ENCODE data around the gene PCID2.
"Not testable (repeated sequence)": the region's sequence is repeated elsewhere in the genome, so short reads cannot be mapped to it uniquely, and the experiment has no call there.

The PCID2 gene

GRCh38 chr13:113245849-113246796, 37.7 kb upstream of the PCID2 start:
- H3K79me2 ChIP-seq (ENCODE audit: insufficient read depth, low read length): no peaks in the 10 kb centered on the region
- no peaks in the 10 kb centered on the region for H3K4me1 ChIP-seq (ENCODE audit: insufficient read depth, low read length, severe bottlenecking)
- H2AFZ ChIP-seq (ENCODE audit: low read length): no peak overlapping the region
- TF ChIP-seq EZH2 (IDR thresholded peaks at IDR 0.05; ENCODE audit: borderline replicate concordance, low read length): no peak
- peak; percentile 12; the same call in 1 of the 2 replicates for TF ChIP-seq CTCF (IDR thresholded peaks at IDR 0.05; ENCODE audit: low read length)
- H3K9me2 ChIP-seq (ENCODE audit: low read depth, low read length): no peaks in the 10 kb centered on the region
- H3K4me2 ChIP-seq (ENCODE audit: low read length): no peak overlapping the region
- no peak overlapping the region for H3K4me3 ChIP-seq (ENCODE audit: low read depth, low read length, poor library complexity, severe bottlenecking)
- no peaks in the 10 kb centered on the region for H3F3A ChIP-seq (ENCODE audit: insufficient read depth, low read length)
- no peak overlapping the region for H3K9ac ChIP-seq (ENCODE audit: low read length)
- no peak overlapping the region for H3K27ac ChIP-seq (ENCODE audit: low read depth, low read length, poor library complexity, severe bottlenecking)
- H3K27me3 ChIP-seq (ENCODE audit: insufficient read depth, low read length): no peaks in the 10 kb centered on the region
- no peaks in the 10 kb centered on the region for H3K9me3 ChIP-seq (ENCODE audit: low read length)
- H4K20me1 ChIP-seq (ENCODE audit: insufficient read depth, low read length): no peaks in the 10 kb centered on the region
- peaks cover 98% of the 10 kb centered on the region for H3K36me3 ChIP-seq (ENCODE audit: insufficient read depth, low read length)

GRCh38 chr13:113243847-113244246, 35.4 kb upstream of the PCID2 start:
- Histone ChIP-seq H3K9ac (ENCODE audit: low read length) (no peak overlapping the region), H3K9me2 (ENCODE audit: low read depth, low read length) (no peaks in the 10 kb centered on the region), H3K36me3 (ENCODE audit: insufficient read depth, low read length) (peaks cover 98% of the 10 kb centered on the region), H2AFZ (ENCODE audit: low read length) (no peak overlapping the region), H3K79me2 (ENCODE audit: insufficient read depth, low read length) (no peaks in the 10 kb centered on the region), H3F3A (ENCODE audit: insufficient read depth, low read length) (no peaks in the 10 kb centered on the region), H3K4me2 (ENCODE audit: low read length) (no peak overlapping the region), H3K4me1 (ENCODE audit: insufficient read depth, low read length, severe bottlenecking) (no peaks in the 10 kb centered on the region), H3K27ac (ENCODE audit: low read depth, low read length, poor library complexity, severe bottlenecking) (no peak overlapping the region), H3K9me3 (ENCODE audit: low read length) (no peaks in the 10 kb centered on the region), H3K27me3 (ENCODE audit: insufficient read depth, low read length) (no peaks in the 10 kb centered on the region), H4K20me1 (ENCODE audit: insufficient read depth, low read length) (no peaks in the 10 kb centered on the region), H3K4me3 (ENCODE audit: low read depth, low read length, poor library complexity, severe bottlenecking) (no peak overlapping the region)
- TF ChIP-seq EZH2 (IDR thresholded peaks at IDR 0.05; ENCODE audit: borderline replicate concordance, low read length): no peak
- TF ChIP-seq CTCF (IDR thresholded peaks at IDR 0.05; ENCODE audit: low read length): no peak

GRCh38 chr13:113241623-113242022, 33.2 kb upstream of the PCID2 start:
- H3K36me3 ChIP-seq (ENCODE audit: insufficient read depth, low read length): peaks cover 93% of the 10 kb centered on the region
- not testable (repeated sequence) for H3K4me3 ChIP-seq (ENCODE audit: low read depth, low read length, poor library complexity, severe bottlenecking); H3K79me2 ChIP-seq (ENCODE audit: insufficient read depth, low read length); H3K4me2 ChIP-seq (ENCODE audit: low read length); H2AFZ ChIP-seq (ENCODE audit: low read length); H3K4me1 ChIP-seq (ENCODE audit: insufficient read depth, low read length, severe bottlenecking); H3K27ac ChIP-seq (ENCODE audit: low read depth, low read length, poor library complexity, severe bottlenecking); H3F3A ChIP-seq (ENCODE audit: insufficient read depth, low read length); H3K27me3 ChIP-seq (ENCODE audit: insufficient read depth, low read length); H3K9me2 ChIP-seq (ENCODE audit: low read depth, low read length); H3K9ac ChIP-seq (ENCODE audit: low read length); H4K20me1 ChIP-seq (ENCODE audit: insufficient read depth, low read length); H3K9me3 ChIP-seq (ENCODE audit: low read length)

- TF ChIP-seq CTCF (IDR thresholded peaks at IDR 0.05; ENCODE audit: low read length) (no peak), EZH2 (IDR thresholded peaks at IDR 0.05; ENCODE audit: borderline replicate concordance, low read length) (no peak)
Measured at GRCh38 chr13:113239986-113240385, 31.5 kb upstream of the PCID2 start.

More at GRCh38 chr13:113239986-113240385, 31.5 kb upstream of the PCID2 start:
- H4K20me1 ChIP-seq (ENCODE audit: insufficient read depth, low read length): no peaks in the 10 kb centered on the region
- no peak overlapping the region for H3K27ac ChIP-seq (ENCODE audit: low read depth, low read length, poor library complexity, severe bottlenecking)
- H3K4me2 ChIP-seq (ENCODE audit: low read length): no peak overlapping the region
- H3K9me3 ChIP-seq (ENCODE audit: low read length): no peaks in the 10 kb centered on the region
- no peak overlapping the region for H3K4me3 ChIP-seq (ENCODE audit: low read depth, low read length, poor library complexity, severe bottlenecking)
- H3K79me2 ChIP-seq (ENCODE audit: insufficient read depth, low read length): no peaks in the 10 kb centered on the region
- peaks cover 90% of the 10 kb centered on the region for H3K36me3 ChIP-seq (ENCODE audit: insufficient read depth, low read length)
- H3K9ac ChIP-seq (ENCODE audit: low read length): no peak overlapping the region
- no peaks in the 10 kb centered on the region for H3F3A ChIP-seq (ENCODE audit: insufficient read depth, low read length)
- H3K9me2 ChIP-seq (ENCODE audit: low read depth, low read length): no peaks in the 10 kb centered on the region
- no peak overlapping the region for H2AFZ ChIP-seq (ENCODE audit: low read length)
- no peaks in the 10 kb centered on the region for H3K4me1 ChIP-seq (ENCODE audit: insufficient read depth, low read length, severe bottlenecking)
- no peaks in the 10 kb centered on the region for H3K27me3 ChIP-seq (ENCODE audit: insufficient read depth, low read length)

Measured in OCI-LY1 (cell line).